IMR-90 (cell line): ENCODE results near the gene LRRC39.

Source experiments
- CEBPB ChIP-seq: IDR thresholded peaks from 2 replicates; pipeline ENCODE4 v1.6.1; 2012; ENCODE audit warnings: low read depth, low read length, improper control_type of control experiment
- CTCF ChIP-seq: conservative IDR thresholded peaks from 2 replicates; pipeline ENCODE4 v1.5.1; 2012; ENCODE audit warnings: mild to moderate bottlenecking, low read depth, low read length, improper control_type of control experiment
- RAD21 ChIP-seq: IDR thresholded peaks from 2 replicates; pipeline ENCODE4 v1.6.1; 2012; ENCODE audit warnings: low read length, improper control_type of control experiment
- RCOR1 ChIP-seq: IDR thresholded peaks from 2 replicates; pipeline ENCODE4 v1.6.1; 2012; ENCODE audit warnings: mild to moderate bottlenecking, low read length, improper control_type of control experiment; ENCODE audit not compliant: insufficient replicate concordance

GRCh38 chr1:100219883-100220282, 41.8 kb upstream of the LRRC39 start:
- TF ChIP-seq CTCF = no peak
- peak; percentile 48 for TF ChIP-seq CEBPB
- TF ChIP-seq RAD21 = no peak
- no peak for TF ChIP-seq RCOR1
